Activated CD8-positive, alpha-beta T cell treated with anti-CD3 and anti-CD28 coated beads for 36 hours (primary cell): ENCODE results near the gene CNPY4. TPM values are rescaled to one million over a fixed set of nuclear protein-coding genes. Genes with fewer than 3 reads are reported as not detected.

ENCODE experiments used
- ATAC-seq: fragments of 200-7000 bp; cut with Tn5 transposase; one replicate; pipeline ENCODE4 v1.10.0; 2021; ENCODE audit warnings: mild to moderate bottlenecking, moderate library complexity
- CTCF ChIA-PET: fragments of 350-600 bp; sonication (Branson Sonifier 250); formaldehyde crosslinking; loops from one replicate; lab custom pipeline; 2021; ENCODE audit warnings: antibody characterized with exemption; lab: Charles Lee
- POLR2A ChIA-PET: fragments of 350-600 bp; sonication (Branson Sonifier 250); formaldehyde crosslinking; loops from one replicate; lab custom pipeline; 2021; ENCODE audit warnings: antibody characterized with exemption; lab: Charles Lee
- DNase-seq: peaks from one replicate; pipeline ENCODE4 v3.0.0-alpha.2; 2020
- H3K27ac Mint-ChIP-seq: one replicate; pipeline ENCODE4 v1.8.0; 2021; ENCODE audit warnings: mild to moderate bottlenecking, mixed read lengths
- H3K27me3 Mint-ChIP-seq: one replicate; pipeline ENCODE4 v1.8.0; 2021; ENCODE audit warnings: mixed read lengths
- H3K36me3 Mint-ChIP-seq: one replicate; pipeline ENCODE4 v1.8.0; 2021; ENCODE audit warnings: low read depth, mixed read lengths
- H3K4me1 Mint-ChIP-seq: one replicate; pipeline ENCODE4 v1.8.0; 2021; ENCODE audit warnings: low read depth, mixed read lengths
- H3K4me3 Mint-ChIP-seq: one replicate; pipeline ENCODE4 v1.8.0; 2021; ENCODE audit warnings: mild to moderate bottlenecking, moderate library complexity, mixed read lengths
- H3K9me3 Mint-ChIP-seq: one replicate; pipeline ENCODE4 v1.8.0; 2021; ENCODE audit warnings: mixed read lengths
- CTCF ChIP-seq: fragments of 200-600 bp; IDR thresholded peaks from one replicate; pipeline ENCODE4 v1.8.0; 2022; ENCODE audit warnings: antibody characterized with exemption, mild to moderate bottlenecking
- intact Hi-C: fragments of 100-400 bp; cut with micrococcal nuclease; formaldehyde crosslinking; loops from one replicate; pipeline ENCODE4 v1.10.0; 2022
- total RNA-seq, 2 experiments: library from RNA; stranded (reverse); gene quantifications; one replicate each; pipeline ENCODE4 v1.2.3, GENCODE V29; 2021

CNPY4 gene
- total RNA-seq, 2 experiments from 2014 or later = 9.8 to 10.4 TPM

- ChIA-PET CTCF (interaction anchor here (0.7 to 2.4 kb wide), 7 partner anchors 8 to 61 kb away, joined by 3 to 9 read pairs (median 4); no protein-coding TSS in a partner anchor), POLR2A (interaction anchor here (0.6 to 1.8 kb wide), 9 partner anchors 8 to 57 kb away, joined by 3 to 11 read pairs (median 3); partner anchors contain the start of genes GAL3ST4, GPC2, LAMTOR4 and MCM7)
- DNase-seq (no peak), ATAC-seq (no peak)
- H3K36me3 Mint-ChIP-seq = peaks cover 19% of the 10 kb centered on the region
- no peak for TF ChIP-seq CTCF
- no peaks in the 10 kb centered on the region for H3K27me3 Mint-ChIP-seq
- H3K9me3 Mint-ChIP-seq = no peaks in the 10 kb centered on the region
- H3K4me1 Mint-ChIP-seq = peaks cover 35% of the 10 kb centered on the region
- H3K27ac Mint-ChIP-seq = peak overlapping the region; percentile 89
- peak overlapping the region; percentile 67 for H3K4me3 Mint-ChIP-seq
- intact Hi-C loops = no loop called here
Observed at GRCh38 chr7:100157334-100158228, 38.1 kb downstream of the CNPY4 start.

GRCh38 chr7:100158229-100159098 is 39.0 kb downstream of the CNPY4 start, which contains the start of gene TRAPPC14:
Gene TRAPPC14, minus strand, starts transcription at chr7:100158723. Its CDS starts 224 bp downstream, at chr7:100158499.
- TF ChIP-seq CTCF = no peak
- Mint-ChIP-seq H3K36me3 (peaks cover 14% of the 10 kb centered on the region), H3K27ac (peak within 1 kb of the TSS; percentile 89), H3K27me3 (no peaks in the 10 kb centered on the region), H3K4me3 (peak within 1 kb of the TSS; percentile 67), H3K9me3 (no peaks in the 10 kb centered on the region), H3K4me1 (peaks cover 41% of the 10 kb centered on the region)
- peak; percentile 96 for DNase-seq
- intact Hi-C loops = no loop called here
- ChIA-PET POLR2A (interaction anchor here (0.6 to 1.8 kb wide), 7 partner anchors 9 to 33 kb away, joined by 3 to 11 read pairs (median 3); partner anchors contain the start of genes GAL3ST4 and LAMTOR4), CTCF (interaction anchor here (0.7 to 2.4 kb wide), 6 partner anchors 7 to 32 kb away, joined by 3 to 9 read pairs (median 5); no protein-coding TSS in a partner anchor)
- ATAC-seq = peak; percentile 74

GRCh38 chr7:100159099-100159623 is 39.7 kb downstream of the CNPY4 start:
- peaks cover 11% of the 10 kb centered on the region for H3K36me3 Mint-ChIP-seq
- H3K27ac Mint-ChIP-seq = peak overlapping the region; percentile 88
- H3K4me3 Mint-ChIP-seq = peak overlapping the region; percentile 67
- CTCF ChIA-PET = interaction anchor here (0.9 to 2.4 kb wide), 3 partner anchors 12 to 58 kb away, joined by 3 to 8 read pairs (median 6); no protein-coding TSS in a partner anchor
- DNase-seq (no peak), ATAC-seq (no peak)
- POLR2A ChIA-PET = interaction anchor here (0.6 to 1.2 kb wide), 3 partner anchors 9 to 41 kb away, joined by 3 to 8 read pairs (median 3); partner anchors contain the start of gene GAL3ST4
- peaks cover 45% of the 10 kb centered on the region for H3K4me1 Mint-ChIP-seq
- no peak for TF ChIP-seq CTCF
- H3K27me3 Mint-ChIP-seq = no peaks in the 10 kb centered on the region
- no peaks in the 10 kb centered on the region for H3K9me3 Mint-ChIP-seq
- intact Hi-C loops = no loop called here

GRCh38 chr7:100160067-100160466 is 40.6 kb downstream of the CNPY4 start:
- no peaks in the 10 kb centered on the region for H3K27me3 Mint-ChIP-seq
- no peak for TF ChIP-seq CTCF
- H3K4me1 Mint-ChIP-seq = peaks cover 46% of the 10 kb centered on the region
- H3K9me3 Mint-ChIP-seq = no peaks in the 10 kb centered on the region
- H3K27ac Mint-ChIP-seq = no peak overlapping the region
- no peak for ATAC-seq
- intact Hi-C loops = no loop called here
- DNase-seq = no peak
- H3K36me3 Mint-ChIP-seq = peaks cover 9% of the 10 kb centered on the region
- CTCF ChIA-PET = interaction anchor here (0.9 to 1.6 kb wide), 2 partner anchors 29 to 57 kb away, joined by 3 to 5 read pairs; no protein-coding TSS in a partner anchor
- peak overlapping the region; percentile 67 for H3K4me3 Mint-ChIP-seq
- POLR2A ChIA-PET = interaction anchor here (1.2 to 1.4 kb wide), 2 partner anchors 8 to 11 kb away, joined by 6 to 8 read pairs; partner anchors contain the start of genes GAL3ST4 and LAMTOR4
